HG02610 (cell line): ENCODE results near the gene CACNB2.
"Not testable (repeated sequence)": the region's sequence is repeated elsewhere in the genome, so short reads cannot be mapped to it uniquely, and the experiment has no call there.

Experiments used
- ATAC-seq: cut with Tn5 transposase; IDR thresholded peaks from one replicate; pipeline ENCODE4 v1.9.1; 2021; ENCODE audit warnings: mild to moderate bottlenecking, moderate library complexity; ENCODE audit not compliant: unreplicated experiment

The CACNB2 gene

GRCh38 chr10:18144928-18145327, 4.7 kb downstream of the CACNB2 start:
- no peak for ATAC-seq

- ATAC-seq: no peak
Measured at GRCh38 chr10:18145652-18146051, 5.4 kb downstream of the CACNB2 start.

- no peak for ATAC-seq
Measured at GRCh38 chr10:18149196-18149800, 9.1 kb downstream of the CACNB2 start.

GRCh38 chr10:18151356-18151890, 11.2 kb downstream of the CACNB2 start:
- no peak for ATAC-seq

GRCh38 chr10:18153381-18153780, 13.2 kb downstream of the CACNB2 start:
- not testable (repeated sequence) for ATAC-seq

GRCh38 chr10:18155321-18155720, 15.1 kb downstream of the CACNB2 start:
- ATAC-seq: no peak

GRCh38 chr10:18156797-18157196, 16.6 kb downstream of the CACNB2 start:
- ATAC-seq: not testable (repeated sequence)

GRCh38 chr10:18157881-18158280, 17.7 kb downstream of the CACNB2 start:
- no peak for ATAC-seq

GRCh38 chr10:18158773-18159265, 18.6 kb downstream of the CACNB2 start:
- ATAC-seq: no peak

GRCh38 chr10:18159557-18159956, 19.3 kb downstream of the CACNB2 start:
- no peak for ATAC-seq

GRCh38 chr10:18162021-18162627, 21.9 kb downstream of the CACNB2 start:
- ATAC-seq: no peak

GRCh38 chr10:18164093-18164492, 23.9 kb downstream of the CACNB2 start:
- ATAC-seq: no peak

- ATAC-seq: no peak
Measured at GRCh38 chr10:18164748-18165361, 24.6 kb downstream of the CACNB2 start.

GRCh38 chr10:18178854-18179483, 38.7 kb downstream of the CACNB2 start:
- ATAC-seq: no peak

- no peak for ATAC-seq
Measured at GRCh38 chr10:18179891-18180290, 39.7 kb downstream of the CACNB2 start.

GRCh38 chr10:18181382-18181781, 41.2 kb downstream of the CACNB2 start:
- not testable (repeated sequence) for ATAC-seq

GRCh38 chr10:18185621-18186020, 45.4 kb downstream of the CACNB2 start:
- ATAC-seq: no peak

GRCh38 chr10:18190840-18191239, 50.6 kb downstream of the CACNB2 start:
- no peak for ATAC-seq

- ATAC-seq: no peak
Measured at GRCh38 chr10:18194634-18195033, 54.4 kb downstream of the CACNB2 start.

GRCh38 chr10:18195060-18195799, 55.0 kb downstream of the CACNB2 start:
- ATAC-seq: no peak
